HepG2 (cell line): Measurements from ENCODE around the gene CNTROB. TPM values are rescaled to one million over a fixed set of nuclear protein-coding genes. Genes with fewer than 3 reads are reported as not detected.
A peak's percentile ranks its signal among the peaks of the same experiment; 100 is the strongest.

Source experiments
- BORCS8-MEF2B ChIP-seq: sonication (generic); formaldehyde crosslinking; IDR thresholded peaks from 2 replicates; pipeline ENCODE4 v1.8.0; 2022; ENCODE audit warnings: mild to moderate bottlenecking, missing genetic modification reagents
- CBX2 ChIP-seq, 2 experiments: fragments of 200-600 bp in 1 of 2; sonication (generic); formaldehyde crosslinking in 1 of 2; IDR thresholded peaks; 2 replicates each; pipeline versions ENCODE4 v1.7.0 to v1.8.1; 2018 to 2022; ENCODE audit warnings: low read depth in 2 of 2, low read length in 1 of 2, mild to moderate bottlenecking in 1 of 2, missing genetic modification reagents in 1 of 2
- FOXK1 ChIP-seq: sonication (generic); formaldehyde crosslinking; IDR thresholded peaks from 2 replicates; pipeline ENCODE4 v1.4.0; 2020; ENCODE audit warnings: low read depth, missing genetic modification reagents, borderline replicate concordance
- HNF1B ChIP-seq: sonication (generic); formaldehyde crosslinking; IDR thresholded peaks from 2 replicates; pipeline ENCODE4 v1.5.1; 2020; ENCODE audit warnings: mild to moderate bottlenecking, moderate library complexity, missing genetic modification reagents
- PRDM4 ChIP-seq: sonication (generic); formaldehyde crosslinking; IDR thresholded peaks from 2 replicates; pipeline ENCODE4 v1.9.0; 2021; ENCODE audit warnings: missing genetic modification reagents, borderline replicate concordance
- SATB2 ChIP-seq: sonication (generic); formaldehyde crosslinking; IDR thresholded peaks from 2 replicates; pipeline ENCODE4 v1.5.0; 2020; ENCODE audit warnings: missing genetic modification reagents
- TFE3 ChIP-seq: IDR thresholded peaks from 2 replicates; pipeline ENCODE4 v1.6.1; 2016
- YY1 ChIP-seq: IDR thresholded peaks from 2 replicates; pipeline ENCODE4 v1.6.1; 2011; ENCODE audit warnings: low read length, low read depth, moderate library complexity, mild to moderate bottlenecking; ENCODE audit not compliant: insufficient read depth, insufficient replicate concordance
- ZBTB43 ChIP-seq: sonication (generic); formaldehyde crosslinking; conservative IDR thresholded peaks from 2 replicates; pipeline ENCODE4 v1.4.0; 2020; ENCODE audit warnings: missing genetic modification reagents
- ZNF124 ChIP-seq: sonication (generic); formaldehyde crosslinking; IDR thresholded peaks from 2 replicates; pipeline ENCODE4 v1.4.0; 2020; ENCODE audit warnings: missing genetic modification reagents
- ZNF556 ChIP-seq: sonication (generic); formaldehyde crosslinking; IDR thresholded peaks from 2 replicates; pipeline ENCODE4 v1.4.0; 2020; ENCODE audit warnings: mild to moderate bottlenecking, missing genetic modification reagents, borderline replicate concordance
- ZXDC ChIP-seq: sonication (generic); formaldehyde crosslinking; IDR thresholded peaks from 2 replicates; pipeline ENCODE4 v1.5.0; 2020; ENCODE audit warnings: mild to moderate bottlenecking, missing genetic modification reagents
- polyA plus RNA-seq, 8 experiments: library from polyadenylated mRNA; depleted of rRNA in 3 of 8; stranded (reverse) in 7 of 8; unstranded in 1 of 8; fragments of >200 nt; fragmentation: Illumina TruSeq in 4 of 8; extraction: Trizol in 4 of 8; gene quantifications; 2 replicates each; pipeline versions ENCODE4 v1.2.1 to v1.2.3, GENCODE V29; 2011 to 2016; ENCODE audit warnings: low read depth in 4 of 8, missing spikeins in 1 of 8, mixed read lengths in 1 of 8; ENCODE audit not compliant: insufficient read depth in 1 of 8
- total RNA-seq, 5 experiments: library from RNA; depleted of rRNA; stranded (reverse); fragments of >200 nt; fragmentation: Illumina TruSeq; extraction: Trizol; gene quantifications; 2 replicates each; pipeline ENCODE4 v1.2.3, GENCODE V29; 2016; ENCODE audit warnings: low read depth in 1 of 5
- TF ChIP-seq, protein P1 (sequence below): sonication (generic); formaldehyde crosslinking; IDR thresholded peaks from 2 replicates; pipeline ENCODE4 v1.4.0; 2020; ENCODE audit warnings: missing genetic modification reagents, borderline replicate concordance

The CNTROB gene
- total and polyA plus RNA-seq, 2 of the 13 experiments (the other 11 are each of a cell fraction or from before 2014, with no cell fraction given), result 21.2 to 24.1 TPM

GRCh38 chr17:7915611-7916384 lies 16.2 kb upstream of the CNTROB start, which contains the start of gene RNF227 (continued):
- TF ChIP-seq FOXK1 (CRISPR knock-in tag) (no peak), YY1 (no peak), PRDM4 (CRISPR knock-in tag) (no peak), ZNF556 (CRISPR knock-in tag) (0 out of 2 replicates have a peak, but pooled peaks have one; percentile 41), BORCS8-MEF2B (CRISPR knock-in tag) (peak; percentile 91), SATB2 (CRISPR knock-in tag) (peak; percentile 89; the same call in 1 of the 2 replicates), TFE3 (CRISPR knock-in tag) (peak; percentile 69; the same call in 1 of the 2 replicates), CBX2 (IDR thresholded peaks at IDR 0.05; ENCODE audit: low read depth, low read length) (no peak), CBX2 (CRISPR knock-in tag; IDR thresholded peaks at IDR 0.05; ENCODE audit: low read depth) (no peak), HNF1B (CRISPR knock-in tag) (0 out of 2 replicates have a peak, but pooled peaks have one; percentile 7), ZBTB43 (peak; percentile 86), ZXDC (CRISPR knock-in tag) (peak; percentile 81; the same call in 1 of the 2 replicates), ZNF124 (CRISPR knock-in tag) (peak; percentile 62; the same call in 1 of the 2 replicates)
- TF ChIP-seq, protein P1, sequence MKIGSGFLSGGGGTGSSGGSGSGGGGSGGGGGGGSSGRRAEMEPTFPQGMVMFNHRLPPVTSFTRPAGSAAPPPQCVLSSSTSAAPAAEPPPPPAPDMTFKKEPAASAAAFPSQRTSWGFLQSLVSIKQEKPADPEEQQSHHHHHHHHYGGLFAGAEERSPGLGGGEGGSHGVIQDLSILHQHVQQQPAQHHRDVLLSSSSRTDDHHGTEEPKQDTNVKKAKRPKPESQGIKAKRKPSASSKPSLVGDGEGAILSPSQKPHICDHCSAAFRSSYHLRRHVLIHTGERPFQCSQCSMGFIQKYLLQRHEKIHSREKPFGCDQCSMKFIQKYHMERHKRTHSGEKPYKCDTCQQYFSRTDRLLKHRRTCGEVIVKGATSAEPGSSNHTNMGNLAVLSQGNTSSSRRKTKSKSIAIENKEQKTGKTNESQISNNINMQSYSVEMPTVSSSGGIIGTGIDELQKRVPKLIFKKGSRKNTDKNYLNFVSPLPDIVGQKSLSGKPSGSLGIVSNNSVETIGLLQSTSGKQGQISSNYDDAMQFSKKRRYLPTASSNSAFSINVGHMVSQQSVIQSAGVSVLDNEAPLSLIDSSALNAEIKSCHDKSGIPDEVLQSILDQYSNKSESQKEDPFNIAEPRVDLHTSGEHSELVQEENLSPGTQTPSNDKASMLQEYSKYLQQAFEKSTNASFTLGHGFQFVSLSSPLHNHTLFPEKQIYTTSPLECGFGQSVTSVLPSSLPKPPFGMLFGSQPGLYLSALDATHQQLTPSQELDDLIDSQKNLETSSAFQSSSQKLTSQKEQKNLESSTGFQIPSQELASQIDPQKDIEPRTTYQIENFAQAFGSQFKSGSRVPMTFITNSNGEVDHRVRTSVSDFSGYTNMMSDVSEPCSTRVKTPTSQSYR (CRISPR knock-in tag), result no peak; the same call in 1 of the 2 replicates
